ENCODE results near the gene CEACAM6.
A peak's percentile ranks its signal among the peaks of the same experiment; 100 is the strongest.

The CEACAM6 gene

DNA sequence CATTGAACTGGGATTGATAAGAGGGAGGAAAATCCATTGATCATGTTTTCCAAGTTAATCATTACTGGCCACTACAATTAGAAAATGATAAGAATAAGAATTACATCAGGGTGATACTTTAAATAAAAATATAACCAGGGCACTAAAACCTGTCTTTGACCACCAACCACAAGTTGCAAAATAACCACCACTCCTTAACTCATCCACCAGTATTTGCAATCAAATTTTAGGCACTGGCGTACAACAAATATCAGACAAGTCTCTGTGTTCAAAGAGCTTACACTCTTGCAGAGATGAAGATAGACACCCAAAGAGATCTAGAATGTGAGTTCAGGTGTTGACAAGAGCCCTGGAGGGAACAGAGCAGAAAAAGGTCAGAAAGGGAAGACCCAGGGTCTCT is 41.6 kb downstream of the CEACAM6 start:
- DNase-seq (ENCODE audit: low spot score), result no peak

DNA sequence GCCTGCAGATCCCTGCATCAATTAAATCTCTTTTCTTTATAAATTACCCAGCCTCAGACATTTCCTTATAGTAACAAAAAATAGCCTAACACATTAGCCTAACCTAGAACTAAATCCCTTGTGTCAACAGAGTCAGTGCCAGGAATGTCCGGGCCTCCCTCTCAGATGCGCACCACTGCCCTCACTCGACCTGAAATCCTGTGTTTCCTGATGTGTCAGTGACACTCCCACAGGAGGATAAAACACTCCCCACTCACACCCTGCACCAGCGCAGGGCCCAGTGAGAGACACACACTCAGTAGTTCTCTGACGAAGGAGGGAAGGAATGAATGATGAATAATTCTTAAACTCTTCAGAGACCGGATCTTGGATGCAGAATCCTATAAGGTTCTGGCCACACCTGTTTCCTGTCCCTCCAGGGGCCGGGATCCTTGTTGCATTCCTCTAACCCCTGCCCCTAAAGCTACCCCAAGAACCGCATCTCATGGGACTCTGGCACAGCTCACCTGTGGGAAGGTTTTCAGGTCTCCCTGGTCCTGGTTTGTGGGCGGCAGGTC is 44.2 kb downstream of the CEACAM6 start:
- DNase-seq (ENCODE audit: low spot score), result no peak

- DNase-seq (ENCODE audit: low spot score), result no peak
Measured at GRCh38 chr19:41801031-41801430, 45.7 kb downstream of the CEACAM6 start.

DNA sequence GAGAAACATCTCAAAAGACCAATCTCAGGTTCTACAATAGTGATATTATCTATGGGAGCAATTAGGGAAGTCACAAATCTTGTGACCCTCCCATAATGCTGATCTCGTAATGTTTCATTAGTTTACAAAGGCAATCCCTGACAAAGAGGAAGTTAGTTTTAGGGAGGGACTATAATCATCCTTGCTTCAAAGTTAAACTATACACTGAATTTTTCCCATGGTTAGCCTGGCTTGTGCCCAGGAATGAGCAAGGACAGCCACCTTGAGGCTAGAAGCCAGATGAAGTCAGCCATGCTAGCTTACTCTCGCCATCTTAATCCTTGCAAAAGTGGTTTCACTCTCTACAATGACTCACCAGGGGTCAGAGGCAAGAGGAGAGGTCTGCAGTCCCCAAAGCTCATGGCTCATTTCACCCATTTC is 46.5 kb downstream of the CEACAM6 start:
- no peak for DNase-seq (ENCODE audit: low spot score)

GRCh38 chr19:41802770-41803169 is 47.4 kb downstream of the CEACAM6 start:
- DNase-seq (ENCODE audit: low spot score), result no peak

GRCh38 chr19:41804336-41804735 is 49.0 kb downstream of the CEACAM6 start:
- no peak for DNase-seq (ENCODE audit: low spot score)

- no peak for DNase-seq (ENCODE audit: low spot score)
Measured at GRCh38 chr19:41807176-41807575, 51.8 kb downstream of the CEACAM6 start.

GRCh38 chr19:41808663-41809566 is 53.6 kb downstream of the CEACAM6 start:
- DNase-seq (ENCODE audit: low spot score), result no peak

- DNase-seq (ENCODE audit: low spot score), result no peak
Measured at GRCh38 chr19:41810301-41810700, 55.0 kb downstream of the CEACAM6 start.

DNA sequence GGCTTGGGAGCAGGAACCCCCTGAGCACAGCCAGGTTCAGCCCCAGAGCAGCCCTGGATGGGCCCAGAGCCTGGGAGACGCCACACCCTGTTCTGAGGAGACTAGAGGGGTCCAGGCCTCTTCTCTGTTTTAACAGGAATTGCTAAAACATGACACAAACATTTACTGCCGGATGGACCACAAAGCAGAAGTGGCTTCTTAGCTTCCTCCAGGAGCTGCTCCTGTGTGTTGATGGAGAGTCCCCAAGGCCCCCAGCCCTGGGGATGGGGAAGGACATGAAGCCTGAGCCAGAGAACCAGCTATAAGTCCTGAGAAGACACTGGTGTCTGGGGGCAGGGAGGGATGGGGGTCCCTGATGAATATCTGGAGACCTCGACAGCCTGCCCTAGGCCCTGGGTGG is 55.7 kb downstream of the CEACAM6 start:
- no peak for DNase-seq (ENCODE audit: low spot score)

- no peak for DNase-seq (ENCODE audit: low spot score)
Measured at GRCh38 chr19:41811981-41812380, 56.7 kb downstream of the CEACAM6 start.

DNA sequence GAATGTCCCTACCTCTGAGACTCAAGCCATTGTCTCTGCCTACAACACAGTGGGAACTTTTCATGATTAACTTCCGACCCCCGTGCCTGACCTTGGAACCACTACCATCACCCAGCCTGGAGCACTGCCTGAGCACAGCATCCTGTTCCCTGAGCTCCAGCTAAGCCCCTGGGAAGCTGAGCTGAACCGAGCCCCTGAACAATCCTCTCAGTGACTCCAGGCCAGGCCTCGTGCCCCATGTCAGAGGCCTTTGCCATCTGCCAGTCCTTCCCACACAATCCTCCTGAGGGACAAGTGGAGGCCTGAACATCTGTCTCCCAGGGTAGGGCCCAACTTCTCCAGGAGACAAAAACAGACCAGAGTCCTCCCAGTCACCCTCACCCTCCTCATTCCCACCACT is 58.6 kb downstream of the CEACAM6 start:
- DNase-seq (ENCODE audit: low spot score), result no peak

DNA sequence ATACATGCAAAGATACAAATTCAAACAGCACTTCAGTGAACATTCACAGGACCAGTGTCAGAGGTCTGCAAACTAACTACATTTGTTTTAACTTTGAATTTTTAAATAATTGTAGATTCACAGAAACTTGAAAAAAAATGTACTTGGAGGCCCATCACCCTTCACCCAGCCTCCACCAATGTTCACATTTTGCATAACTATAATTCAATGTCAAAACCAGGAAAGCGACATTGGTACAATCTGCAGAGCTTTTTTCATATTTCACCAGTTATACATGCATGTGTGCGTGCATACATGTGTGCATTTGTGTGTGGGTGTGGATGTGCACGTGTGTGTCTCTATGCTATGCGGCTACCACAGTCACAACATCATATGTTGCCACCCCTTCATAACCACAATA is 60.0 kb downstream of the CEACAM6 start:
- DNase-seq (ENCODE audit: low spot score), result no peak

GRCh38 chr19:41816761-41817160 is 61.4 kb downstream of the CEACAM6 start:
- DNase-seq (ENCODE audit: low spot score), result no peak

DNA sequence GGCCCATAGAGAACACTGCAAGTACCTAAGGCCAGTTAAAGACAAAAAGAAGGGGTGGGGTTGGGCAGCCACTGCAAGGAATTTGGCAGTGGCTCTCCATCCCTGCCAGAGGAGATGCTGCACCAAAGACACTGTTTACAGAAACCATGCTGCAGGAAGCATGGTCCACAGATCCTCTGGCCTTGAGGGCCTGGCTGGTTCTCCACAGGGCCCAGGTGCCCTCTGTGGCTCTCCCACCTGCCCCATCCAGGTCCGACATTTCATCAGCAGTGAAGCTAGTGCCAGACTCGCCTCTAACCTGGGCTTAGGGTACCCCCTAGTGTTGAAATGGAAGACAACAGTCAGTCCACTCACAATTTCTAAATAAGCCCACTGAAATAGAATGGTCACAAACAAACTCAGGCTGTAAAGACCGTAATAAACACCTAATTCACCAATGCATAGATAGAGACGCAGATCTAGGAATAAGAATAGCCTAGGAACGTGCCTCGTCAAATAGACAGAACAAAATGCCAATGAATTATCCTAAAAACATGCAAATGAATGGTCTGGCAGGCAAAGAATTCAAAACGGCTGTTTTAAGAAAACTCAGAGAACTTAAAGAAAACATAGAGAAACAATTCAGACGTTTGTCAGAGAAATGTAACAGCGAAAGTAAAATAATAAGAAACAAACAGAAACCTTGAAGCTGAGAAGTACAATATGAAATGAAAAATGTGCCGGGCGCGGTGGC is 65.8 kb downstream of the CEACAM6 start:
- DNase-seq (ENCODE audit: low spot score), result peak; percentile 53
